ENCODE data around the gene KNDC1.

DNA sequence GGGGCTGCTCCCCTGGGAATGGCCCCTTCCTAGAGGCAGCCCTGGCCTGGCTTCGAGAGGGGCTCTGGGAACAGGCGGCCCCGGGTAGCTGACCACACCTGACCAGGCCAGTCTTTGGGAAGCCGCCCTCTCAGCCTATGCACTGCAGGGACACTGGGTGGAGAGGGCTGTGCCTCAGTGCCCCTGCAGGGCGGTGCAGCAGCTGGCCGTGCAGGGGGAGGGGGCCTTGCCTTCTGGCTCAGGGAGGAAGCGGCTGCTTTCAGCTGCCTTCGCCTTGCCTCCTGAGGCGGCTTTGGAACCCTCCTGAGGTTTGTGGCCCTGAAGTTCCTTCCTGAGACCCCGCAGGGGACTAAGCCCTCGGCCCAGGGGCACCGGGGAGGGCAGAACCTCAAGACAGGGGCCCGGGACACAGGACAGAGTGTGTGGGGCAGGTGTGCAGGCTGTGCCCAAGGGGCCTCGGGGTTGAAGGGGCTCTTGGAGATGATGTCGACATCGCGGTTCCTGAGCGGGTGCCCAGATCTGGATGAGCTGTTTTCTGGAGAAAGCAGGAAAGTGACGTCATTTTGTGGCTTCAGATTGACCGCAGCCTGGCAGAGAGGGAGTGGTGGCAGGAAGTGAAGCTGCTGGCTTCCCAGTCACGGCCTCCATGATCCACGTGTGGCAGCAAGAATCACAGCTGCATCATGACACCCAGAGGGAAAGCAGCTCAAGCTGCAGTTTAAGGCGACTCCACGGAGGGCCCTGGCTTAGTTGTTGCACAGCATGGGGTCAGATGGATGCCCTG is 99.0 kb downstream of the KNDC1 start:
- no peak for TF ChIP-seq LEF1 (IDR thresholded peaks at IDR 0.05; ENCODE audit: borderline replicate concordance)
- no peak for TF ChIP-seq SP1 (IDR thresholded peaks at IDR 0.05)
- TF ChIP-seq, protein P1, sequence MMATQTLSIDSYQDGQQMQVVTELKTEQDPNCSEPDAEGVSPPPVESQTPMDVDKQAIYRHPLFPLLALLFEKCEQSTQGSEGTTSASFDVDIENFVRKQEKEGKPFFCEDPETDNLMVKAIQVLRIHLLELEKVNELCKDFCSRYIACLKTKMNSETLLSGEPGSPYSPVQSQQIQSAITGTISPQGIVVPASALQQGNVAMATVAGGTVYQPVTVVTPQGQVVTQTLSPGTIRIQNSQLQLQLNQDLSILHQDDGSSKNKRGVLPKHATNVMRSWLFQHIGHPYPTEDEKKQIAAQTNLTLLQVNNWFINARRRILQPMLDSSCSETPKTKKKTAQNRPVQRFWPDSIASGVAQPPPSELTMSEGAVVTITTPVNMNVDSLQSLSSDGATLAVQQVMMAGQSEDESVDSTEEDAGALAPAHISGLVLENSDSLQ (IDR thresholded peaks at IDR 0.05) = no peak
- no peak for TF ChIP-seq ARNT (IDR thresholded peaks at IDR 0.05)
- TF ChIP-seq ELF4 (IDR thresholded peaks at IDR 0.05) = no peak
- TF ChIP-seq BHLHE40 (IDR thresholded peaks at IDR 0.05; ENCODE audit: borderline replicate concordance) = no peak
- no peak for TF ChIP-seq TARDBP (IDR thresholded peaks at IDR 0.05)
- no peak for TF ChIP-seq ZNF384 (IDR thresholded peaks at IDR 0.05)

Measured in HEK293T (cell line).